DOHH2 (cell line): Measurements from ENCODE around the gene PYGO2.
"Not testable (repeated sequence)": the region's sequence is repeated elsewhere in the genome, so short reads cannot be mapped to it uniquely, and the experiment has no call there.

ENCODE experiments used
- CTCF ChIP-seq: fragments of 200-600 bp; sonication (generic); IDR thresholded peaks from one replicate; pipeline ENCODE4 v1.5.1; 2014; ENCODE audit warnings: antibody characterized with exemption, mild to moderate bottlenecking, low read depth, low read length; ENCODE audit not compliant: poor library complexity, severe bottlenecking
- EZH2phosphoT487 ChIP-seq: fragments of 200-600 bp; sonication (generic); IDR thresholded peaks from 2 replicates; pipeline ENCODE4 v1.6.1; 2017; ENCODE audit warnings: borderline replicate concordance, mild to moderate bottlenecking, antibody characterized with exemption, low read length, moderate library complexity, mixed read lengths

GRCh38 chr1:154908129-154908528 lies 53.5 kb downstream of the PYGO2 start:
- TF ChIP-seq EZH2phosphoT487, CTCF: not testable (repeated sequence)
